Measurements from ENCODE around the gene SLC16A11.

The SLC16A11 gene

DNA sequence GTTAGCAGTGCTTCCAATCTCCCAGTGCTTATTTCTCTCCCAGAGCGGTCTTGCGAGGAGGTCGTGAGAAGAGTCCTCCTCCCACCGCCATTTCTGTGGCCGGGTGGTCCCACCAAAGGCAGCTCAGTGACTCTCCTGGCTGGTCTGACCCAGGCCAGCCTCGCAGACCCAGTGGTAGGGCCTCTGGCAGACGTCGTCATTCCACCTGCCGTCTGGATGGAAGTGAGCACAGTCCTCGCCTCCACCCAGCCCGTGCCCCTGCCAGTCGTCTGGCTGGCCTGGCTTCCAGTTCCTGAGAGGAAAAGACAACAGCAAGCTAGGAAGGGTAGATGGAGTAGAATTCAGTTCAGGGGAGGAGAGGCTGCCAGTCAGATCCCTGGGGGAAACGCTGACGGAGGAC lies 31.0 kb upstream of the SLC16A11 start:
- no peak overlapping the region for H3K27ac ChIP-seq
- no peaks in the 10 kb centered on the region for H3K36me3 ChIP-seq
- no peaks in the 10 kb centered on the region for H3K4me1 ChIP-seq (ENCODE audit: control insufficient read depth in 1 of 2, insufficient read depth in 1 of 2, low read depth in 1 of 2, low read length in 1 of 2)
- no peaks in the 10 kb centered on the region for H3K9me3 ChIP-seq
- no peak overlapping the region for H3K4me3 ChIP-seq (ENCODE audit: low read depth in 1 of 2, low read length in 1 of 2)
- TF ChIP-seq, protein P1, sequence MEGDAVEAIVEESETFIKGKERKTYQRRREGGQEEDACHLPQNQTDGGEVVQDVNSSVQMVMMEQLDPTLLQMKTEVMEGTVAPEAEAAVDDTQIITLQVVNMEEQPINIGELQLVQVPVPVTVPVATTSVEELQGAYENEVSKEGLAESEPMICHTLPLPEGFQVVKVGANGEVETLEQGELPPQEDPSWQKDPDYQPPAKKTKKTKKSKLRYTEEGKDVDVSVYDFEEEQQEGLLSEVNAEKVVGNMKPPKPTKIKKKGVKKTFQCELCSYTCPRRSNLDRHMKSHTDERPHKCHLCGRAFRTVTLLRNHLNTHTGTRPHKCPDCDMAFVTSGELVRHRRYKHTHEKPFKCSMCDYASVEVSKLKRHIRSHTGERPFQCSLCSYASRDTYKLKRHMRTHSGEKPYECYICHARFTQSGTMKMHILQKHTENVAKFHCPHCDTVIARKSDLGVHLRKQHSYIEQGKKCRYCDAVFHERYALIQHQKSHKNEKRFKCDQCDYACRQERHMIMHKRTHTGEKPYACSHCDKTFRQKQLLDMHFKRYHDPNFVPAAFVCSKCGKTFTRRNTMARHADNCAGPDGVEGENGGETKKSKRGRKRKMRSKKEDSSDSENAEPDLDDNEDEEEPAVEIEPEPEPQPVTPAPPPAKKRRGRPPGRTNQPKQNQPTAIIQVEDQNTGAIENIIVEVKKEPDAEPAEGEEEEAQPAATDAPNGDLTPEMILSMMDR (IDR thresholded peaks at IDR 0.05): no peak
- H3K27me3 ChIP-seq: peaks cover 8% of the 10 kb centered on the region

- Histone ChIP-seq H3K27me3 (peaks cover 8% of the 10 kb centered on the region), H3K4me1 (ENCODE audit: control insufficient read depth in 1 of 2, insufficient read depth in 1 of 2, low read depth in 1 of 2, low read length in 1 of 2) (no peaks in the 10 kb centered on the region), H3K9me3 (no peaks in the 10 kb centered on the region), H3K36me3 (no peaks in the 10 kb centered on the region), H3K27ac (no peak overlapping the region), H3K4me3 (ENCODE audit: low read depth in 1 of 2, low read length in 1 of 2) (no peak overlapping the region)
- TF ChIP-seq, protein P1 (IDR thresholded peaks at IDR 0.05): no peak
Observed at GRCh38 chr17:7072406-7072805, 28.5 kb upstream of the SLC16A11 start.

GRCh38 chr17:7070712-7071111 lies 26.8 kb upstream of the SLC16A11 start:
- Histone ChIP-seq H3K27me3 (peaks cover 10% of the 10 kb centered on the region), H3K4me3 (ENCODE audit: low read depth in 1 of 2, low read length in 1 of 2) (no peak overlapping the region), H3K9me3 (no peaks in the 10 kb centered on the region), H3K27ac (no peak overlapping the region), H3K36me3 (no peaks in the 10 kb centered on the region), H3K4me1 (ENCODE audit: control insufficient read depth in 1 of 2, insufficient read depth in 1 of 2, low read depth in 1 of 2, low read length in 1 of 2) (no peaks in the 10 kb centered on the region)
- TF ChIP-seq, protein P1 (IDR thresholded peaks at IDR 0.05): no peak

DNA sequence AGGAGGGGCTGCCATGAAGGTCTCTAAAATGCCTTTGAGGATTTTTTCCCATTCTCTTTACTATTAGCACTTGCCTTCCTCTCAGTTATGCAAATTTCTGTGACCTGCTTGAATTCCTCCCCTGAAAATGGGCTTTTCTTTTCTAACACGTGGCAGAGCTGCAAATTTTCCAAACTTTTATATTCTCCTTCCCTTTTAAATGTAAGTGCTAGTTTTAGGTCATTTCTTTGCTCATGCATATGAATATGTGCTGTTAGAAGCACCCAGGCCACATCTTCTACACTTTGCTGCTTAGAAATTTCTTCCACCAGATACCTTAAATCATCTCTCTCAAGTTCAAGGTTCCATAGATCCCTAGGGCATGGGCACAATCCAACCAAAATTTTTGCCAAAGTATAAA lies 24.4 kb upstream of the SLC16A11 start:
- no peak overlapping the region for H3K4me3 ChIP-seq (ENCODE audit: low read depth in 1 of 2, low read length in 1 of 2)
- no peaks in the 10 kb centered on the region for H3K36me3 ChIP-seq
- no peak overlapping the region for H3K27ac ChIP-seq
- H3K4me1 ChIP-seq (ENCODE audit: control insufficient read depth in 1 of 2, insufficient read depth in 1 of 2, low read depth in 1 of 2, low read length in 1 of 2): no peaks in the 10 kb centered on the region
- H3K9me3 ChIP-seq: no peaks in the 10 kb centered on the region
- peaks cover 14% of the 10 kb centered on the region for H3K27me3 ChIP-seq
- TF ChIP-seq, protein P1 (IDR thresholded peaks at IDR 0.05): no peak

- Histone ChIP-seq H3K4me1 (ENCODE audit: control insufficient read depth in 1 of 2, insufficient read depth in 1 of 2, low read depth in 1 of 2, low read length in 1 of 2) (no peaks in the 10 kb centered on the region), H3K27ac (no peak overlapping the region), H3K4me3 (ENCODE audit: low read depth in 1 of 2, low read length in 1 of 2) (no peak overlapping the region), H3K27me3 (peaks cover 19% of the 10 kb centered on the region), H3K9me3 (no peaks in the 10 kb centered on the region), H3K36me3 (no peaks in the 10 kb centered on the region)
- TF ChIP-seq, protein P1 (IDR thresholded peaks at IDR 0.05): no peak
Observed at GRCh38 chr17:7067198-7067597, 23.3 kb upstream of the SLC16A11 start.

DNA sequence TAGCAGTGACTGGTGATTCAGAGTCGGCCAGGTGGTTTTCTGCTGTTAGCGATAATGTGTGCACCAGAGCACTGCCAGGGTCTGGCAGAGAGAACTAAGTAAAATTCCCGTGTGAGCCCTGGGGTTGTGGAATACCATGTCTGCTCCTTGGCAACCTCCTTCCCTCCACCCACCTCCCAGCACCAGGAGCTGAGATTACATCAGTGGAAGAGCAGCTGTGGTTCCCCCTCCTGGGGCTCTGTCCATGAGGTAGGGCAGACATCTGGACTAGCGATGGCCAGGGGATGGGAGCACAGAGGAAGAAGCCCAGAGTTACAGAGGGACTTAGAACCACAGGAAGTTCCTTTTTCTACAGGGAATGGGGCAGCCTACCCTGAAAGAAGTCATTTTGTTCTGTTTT lies 20.4 kb upstream of the SLC16A11 start:
- H3K36me3 ChIP-seq: no peaks in the 10 kb centered on the region
- TF ChIP-seq, protein P1 (IDR thresholded peaks at IDR 0.05): no peak
- H3K4me1 ChIP-seq (ENCODE audit: control insufficient read depth in 1 of 2, insufficient read depth in 1 of 2, low read depth in 1 of 2, low read length in 1 of 2): no peaks in the 10 kb centered on the region
- H3K9me3 ChIP-seq: no peaks in the 10 kb centered on the region
- H3K27ac ChIP-seq: no peak overlapping the region
- peaks cover 36% of the 10 kb centered on the region for H3K27me3 ChIP-seq
- H3K4me3 ChIP-seq (ENCODE audit: low read depth in 1 of 2, low read length in 1 of 2): no peak overlapping the region
